H7 (cell line): ENCODE data around the gene MTAP. TPM values are rescaled to one million over a fixed set of nuclear protein-coding genes. Genes with fewer than 3 reads are reported as not detected.
A peak's percentile ranks its signal among the peaks of the same experiment; 100 is the strongest.

Experiments used
- DNase-seq: peaks from one replicate; pipeline ENCODE4 v3.0.0; 2012
- H3K27me3 ChIP-seq: 2 replicates; pipeline ENCODE4 v1.6.0; 2011; ENCODE audit warnings: mild to moderate bottlenecking, low read length; ENCODE audit not compliant: control insufficient read depth, insufficient read depth
- H3K36me3 ChIP-seq: replicated peaks from 2 replicates; pipeline ENCODE4 v1.5.1; 2011; ENCODE audit warnings: low read length; ENCODE audit not compliant: control insufficient read depth, insufficient read depth
- H3K4me3 ChIP-seq: 2 replicates; pipeline ENCODE4 v1.5.1; 2011; ENCODE audit warnings: low read depth, mild to moderate bottlenecking, control low read depth, low read length, moderate library complexity; ENCODE audit not compliant: insufficient read depth
- total RNA-seq: library from RNA; depleted of rRNA; stranded (reverse); fragments of >200 nt; shearing (Covaris generic); gene quantifications from 2 replicates; pipeline ENCODE4 v1.2.3, GENCODE V29; 2014

The MTAP gene
- total RNA-seq, 1 experiment from 2014 or later: 38.3 TPM

DNA sequence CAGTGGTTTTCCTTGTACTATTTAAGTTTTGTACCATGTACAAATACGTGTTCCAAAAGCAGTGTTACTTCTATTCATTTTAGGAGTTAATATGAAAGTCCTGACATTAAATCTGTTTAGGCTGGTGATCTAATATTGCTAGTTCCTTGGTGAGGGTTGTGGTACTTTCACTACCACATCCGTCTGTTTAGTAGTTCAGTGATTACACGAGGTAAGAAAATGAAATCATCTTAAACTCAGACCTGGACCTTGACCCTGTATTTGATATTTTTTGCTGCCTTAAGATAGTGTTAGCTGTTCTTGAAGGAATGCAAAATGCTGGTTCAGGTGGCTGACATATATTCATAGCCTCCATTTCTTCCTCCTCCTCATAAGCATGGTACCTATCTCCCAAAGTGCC, 50.3 kb downstream of the MTAP start:
- Histone ChIP-seq H3K4me3 (no peak overlapping the region), H3K27me3 (no peaks in the 10 kb centered on the region), H3K36me3 (peaks cover 19% of the 10 kb centered on the region)
- no peak for DNase-seq

DNA sequence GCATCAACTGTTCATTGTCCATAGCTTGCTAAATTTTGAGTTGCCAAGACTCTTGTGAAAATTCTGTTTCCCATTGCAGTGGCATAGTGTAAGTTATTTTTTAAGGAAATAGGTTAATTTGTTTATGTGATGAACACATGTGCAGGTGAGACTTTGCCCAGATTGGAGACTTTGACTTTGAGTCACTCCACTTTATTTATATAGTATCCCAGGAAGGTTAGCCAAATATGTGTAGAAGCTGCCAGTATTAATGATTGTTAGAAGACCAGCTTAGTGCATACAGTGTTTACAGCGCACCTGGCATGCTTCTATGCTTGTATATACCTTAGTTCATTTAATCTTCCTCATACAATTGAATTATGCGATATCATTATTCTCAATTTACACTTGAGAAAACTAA, 51.0 kb downstream of the MTAP start:
- H3K27me3 ChIP-seq: no peaks in the 10 kb centered on the region
- no peak for DNase-seq
- H3K4me3 ChIP-seq: no peak overlapping the region
- H3K36me3 ChIP-seq: peaks cover 21% of the 10 kb centered on the region

- Histone ChIP-seq H3K36me3 (peaks cover 26% of the 10 kb centered on the region), H3K27me3 (no peaks in the 10 kb centered on the region), H3K4me3 (no peak overlapping the region)
- DNase-seq: no peak
Measured at GRCh38 chr9:21854119-21854518, 51.7 kb downstream of the MTAP start.

- H3K4me3 ChIP-seq: no peak overlapping the region
- no peaks in the 10 kb centered on the region for H3K27me3 ChIP-seq
- no peak for DNase-seq
- peaks cover 29% of the 10 kb centered on the region for H3K36me3 ChIP-seq
Measured at GRCh38 chr9:21854594-21854993, 52.2 kb downstream of the MTAP start.

GRCh38 chr9:21856301-21857094, 54.1 kb downstream of the MTAP start:
- Histone ChIP-seq H3K4me3 (no peak overlapping the region), H3K36me3 (peaks cover 30% of the 10 kb centered on the region), H3K27me3 (no peaks in the 10 kb centered on the region)
- no peak for DNase-seq

DNA sequence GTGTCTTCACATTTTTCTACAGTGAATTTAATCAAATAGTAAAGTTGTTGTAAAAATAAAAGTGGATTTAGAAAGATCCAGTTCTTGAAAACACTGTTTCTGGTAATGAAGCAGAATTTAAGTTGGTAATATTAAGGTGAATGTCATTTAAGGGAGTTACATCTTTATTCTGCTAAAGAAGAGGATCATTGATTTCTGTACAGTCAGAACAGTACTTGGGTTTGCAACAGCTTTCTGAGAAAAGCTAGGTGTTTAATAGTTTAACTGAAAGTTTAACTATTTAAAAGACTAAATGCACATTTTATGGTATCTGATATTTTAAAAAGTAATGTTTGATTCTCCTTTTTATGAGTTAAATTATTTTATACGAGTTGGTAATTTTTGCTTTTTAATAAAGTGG, 60.4 kb downstream of the MTAP start:
- Histone ChIP-seq H3K27me3 (no peaks in the 10 kb centered on the region), H3K4me3 (no peak overlapping the region), H3K36me3 (peaks cover 24% of the 10 kb centered on the region)
- DNase-seq: no peak

DNA sequence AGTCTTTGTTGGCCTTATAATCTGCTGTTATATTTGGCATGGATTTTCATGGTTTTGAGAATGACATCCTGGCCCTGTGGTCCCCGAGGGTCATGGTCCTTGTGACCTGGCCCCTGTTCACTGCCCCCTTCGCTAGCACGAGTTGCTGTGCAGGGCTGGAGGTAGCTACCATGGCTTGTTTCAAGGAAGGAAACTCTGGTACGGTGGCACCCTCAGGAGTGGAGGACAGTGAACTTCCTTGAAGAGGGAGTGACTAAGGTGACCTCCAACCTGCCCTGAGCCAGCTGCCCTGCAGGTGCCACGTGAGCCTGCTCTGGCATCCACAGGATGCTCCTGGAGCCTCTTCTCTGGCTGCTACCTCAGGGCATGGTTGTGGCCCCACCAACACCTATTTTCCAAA, 62.1 kb downstream of the MTAP start:
- DNase-seq: no peak
- H3K4me3 ChIP-seq: no peak overlapping the region
- no peaks in the 10 kb centered on the region for H3K27me3 ChIP-seq
- peaks cover 14% of the 10 kb centered on the region for H3K36me3 ChIP-seq

DNA sequence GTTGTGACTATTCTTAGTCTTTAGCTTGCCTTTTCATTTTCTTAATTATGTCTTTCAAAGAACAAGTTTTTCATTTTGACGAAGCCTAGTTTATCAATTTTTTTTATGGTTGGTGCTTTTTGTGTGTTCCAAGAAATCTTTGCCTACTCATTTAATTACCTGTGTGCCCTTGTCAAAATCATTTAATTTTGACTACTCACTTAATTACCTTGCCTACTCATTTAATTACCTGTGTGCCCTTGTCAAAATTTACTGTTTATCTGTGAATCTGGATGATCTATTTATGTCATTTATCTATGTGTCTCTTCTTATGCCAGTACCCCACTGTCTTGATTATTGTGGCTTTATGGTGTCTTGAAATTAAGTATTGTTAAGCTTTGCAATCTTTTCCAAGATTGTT, 63.9 kb downstream of the MTAP start:
- H3K4me3 ChIP-seq: no peak overlapping the region
- peaks cover 7% of the 10 kb centered on the region for H3K36me3 ChIP-seq

DNA sequence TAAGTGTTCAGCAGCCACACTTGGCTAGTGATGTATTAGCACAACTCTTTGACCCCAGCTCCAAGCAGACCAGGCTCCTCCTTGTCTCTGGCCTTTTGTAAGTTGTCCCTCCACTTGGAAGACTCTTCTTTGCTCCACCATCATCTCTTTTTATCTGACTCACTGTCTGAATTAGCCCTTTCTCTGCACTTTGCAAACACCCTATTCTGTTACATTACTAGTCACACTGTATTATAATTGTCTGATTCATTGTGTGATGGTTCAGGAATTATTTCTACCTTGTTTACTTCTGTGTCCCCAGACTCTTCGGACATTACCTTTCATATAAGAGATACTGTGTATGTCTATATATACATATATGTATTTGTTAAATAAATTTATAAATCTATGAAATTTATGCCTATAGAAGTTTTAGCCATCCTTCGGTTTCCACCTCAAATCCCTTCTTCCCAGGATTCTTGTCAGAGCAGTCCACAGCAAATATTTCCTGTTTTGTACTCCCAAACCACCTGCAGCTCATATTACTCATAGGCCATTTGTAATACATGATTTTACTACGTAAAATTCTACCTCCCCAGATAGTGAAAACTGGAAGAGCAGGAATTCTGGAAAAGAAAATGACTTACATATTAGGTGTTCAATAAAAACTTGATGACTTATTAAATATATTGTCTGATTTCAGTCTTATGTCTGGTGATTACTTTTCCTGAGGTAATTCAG, 69.0 kb downstream of the MTAP start:
- H3K36me3 ChIP-seq: peaks cover 3% of the 10 kb centered on the region; the same call in 1 of the 2 replicates
- no peak overlapping the region for H3K4me3 ChIP-seq
- no peak for DNase-seq
- no peaks in the 10 kb centered on the region for H3K27me3 ChIP-seq

More for the DNA sequence above, 63.9 kb downstream of the MTAP start:
- no peaks in the 10 kb centered on the region for H3K27me3 ChIP-seq
- DNase-seq: no peak

DNA sequence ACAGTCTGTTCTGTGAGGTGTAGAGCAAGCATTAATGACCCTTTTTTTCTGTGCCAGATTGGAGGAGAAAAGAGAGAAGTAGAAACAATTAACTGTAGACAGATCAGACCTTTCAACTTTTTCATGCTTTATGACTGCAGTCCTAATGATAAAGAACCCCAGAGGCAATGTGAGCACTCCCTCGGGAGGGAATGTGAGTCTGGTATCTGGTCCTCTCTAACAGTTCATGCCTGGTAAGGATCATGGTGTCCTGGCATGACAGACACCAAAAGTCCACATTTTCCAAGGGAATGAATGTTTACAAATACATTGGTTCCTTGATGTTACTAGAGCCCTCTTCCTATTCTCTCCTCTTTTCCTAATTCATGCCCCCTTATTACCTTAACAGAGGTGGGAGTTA, 70.3 kb downstream of the MTAP start:
- H3K27me3 ChIP-seq: no peaks in the 10 kb centered on the region
- DNase-seq: no peak
- H3K36me3 ChIP-seq: 0 out of 2 replicates have a peak, but pooled peaks cover 2% of the 10 kb centered on the region
- no peak overlapping the region for H3K4me3 ChIP-seq

- H3K27me3 ChIP-seq: no peaks in the 10 kb centered on the region
- no peak overlapping the region for H3K4me3 ChIP-seq
- H3K36me3 ChIP-seq: 0 out of 2 replicates have a peak, but pooled peaks cover 2% of the 10 kb centered on the region
- no peak for DNase-seq
Measured at GRCh38 chr9:21873540-21874221, 71.2 kb downstream of the MTAP start.

DNA sequence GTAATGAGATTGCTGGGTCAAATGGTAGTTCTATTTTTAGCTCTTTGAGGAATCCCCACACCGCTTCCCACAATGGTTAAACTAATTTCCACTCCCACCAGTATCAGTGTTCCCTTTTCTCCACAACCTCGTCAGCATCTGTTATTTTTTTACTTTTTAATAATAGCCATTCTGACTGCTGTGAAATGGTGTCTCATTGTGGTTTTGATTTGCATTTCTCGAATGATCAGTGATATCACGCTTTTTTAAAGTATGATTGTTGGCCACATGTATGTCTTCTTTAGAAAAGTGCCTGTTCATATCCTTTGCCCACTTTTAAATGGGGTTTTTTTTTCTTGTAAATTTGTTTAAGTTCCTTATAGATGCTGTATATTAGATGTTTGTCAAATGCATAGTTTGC, 73.5 kb downstream of the MTAP start:
- DNase-seq: no peak

GRCh38 chr9:21883642-21884041, 81.2 kb downstream of the MTAP start:
- Histone ChIP-seq H3K27me3 (no peaks in the 10 kb centered on the region), H3K36me3 (no peaks in the 10 kb centered on the region)
- DNase-seq: peak; percentile 32

More for the DNA sequence above, 73.5 kb downstream of the MTAP start:
- Histone ChIP-seq H3K27me3 (no peaks in the 10 kb centered on the region), H3K36me3 (no peaks in the 10 kb centered on the region), H3K4me3 (no peak overlapping the region)

GRCh38 chr9:21889673-21890072, 87.2 kb downstream of the MTAP start:
- no peak for DNase-seq
- Histone ChIP-seq H3K4me3 (no peak overlapping the region), H3K27me3 (no peaks in the 10 kb centered on the region), H3K36me3 (no peaks in the 10 kb centered on the region)

More at GRCh38 chr9:21883642-21884041, 81.2 kb downstream of the MTAP start:
- no peak overlapping the region for H3K4me3 ChIP-seq

DNA sequence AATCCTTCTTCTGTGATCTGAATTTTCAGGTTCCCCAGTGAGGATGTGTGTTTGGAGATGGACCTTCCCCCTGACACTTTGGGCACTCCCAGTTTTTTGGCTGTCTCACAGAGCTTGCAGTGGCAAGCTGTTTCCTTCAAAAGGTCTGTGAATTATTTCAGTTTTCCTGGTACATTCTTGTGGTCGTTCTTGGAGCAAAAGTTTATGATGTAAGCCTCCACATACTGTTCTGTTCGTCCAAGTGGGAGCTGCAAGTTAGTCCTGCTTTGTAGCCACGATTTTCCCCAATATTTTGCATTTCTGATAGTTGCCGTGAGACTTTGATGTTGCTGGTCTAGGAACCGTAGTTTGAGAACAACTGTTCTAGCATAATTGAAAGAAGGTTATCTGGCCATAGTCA, 88.3 kb downstream of the MTAP start:
- H3K36me3 ChIP-seq: no peaks in the 10 kb centered on the region
- H3K27me3 ChIP-seq: no peaks in the 10 kb centered on the region
- no peak for DNase-seq
- no peak overlapping the region for H3K4me3 ChIP-seq
